A549 (cell line): ENCODE results near the gene PIGL. TPM values are rescaled to one million over a fixed set of nuclear protein-coding genes. Genes with fewer than 3 reads are reported as not detected.
A peak's percentile ranks its signal among the peaks of the same experiment; 100 is the strongest.

Experiments used
- ATAC-seq, 2 experiments: fragments of 200-7000 bp in 1 of 2; fragments of >200 bp in 1 of 2; cut with Nextera tagmentation in 1 of 2; cut with Tn5 transposase in 1 of 2; 3 replicates each; pipeline versions ENCODE4 v1.8.0 to v1.9.1; 2018 to 2020; ENCODE audit warnings: mild to moderate bottlenecking in 1 of 2, moderate library complexity in 1 of 2
- CTCF ChIA-PET: fragments of 300-600 bp; sonication (Branson Sonifier 250); formaldehyde crosslinking; extraction: SDS; loops from one replicate; lab custom pipeline; 2021; ENCODE audit warnings: antibody characterized with exemption, inconsistent platforms; lab: Yijun Ruan, JAX
- POLR2A ChIA-PET: fragments of 350-600 bp; formaldehyde crosslinking; extraction: SDS; loops from one replicate; lab custom pipeline; 2021; ENCODE audit warnings: antibody characterized with exemption, inconsistent platforms; lab: Yijun Ruan, JAX
- DNase-seq, 2 experiments: peaks; one replicate each; pipeline versions ENCODE4 v3.0.0 to v3.0.0-alpha.2; 2011 to 2016; ENCODE audit warnings: low read depth in 1 of 2, low spot score in 1 of 2
- FAIRE-seq: peaks from 2 replicates; lab custom pipeline; 2011; peaks lifted over from hg19 to GRCh38; lab: Jason Lieb, UNC
- H3K27ac ChIP-seq, 2 experiments: fragments of >200 bp; sonication (Bioruptor Twin); formaldehyde crosslinking; 3 replicates each; pipeline ENCODE4 v1.5.1; 2016 to 2017
- H3K4me1 ChIP-seq: fragments of >200 bp; sonication (Bioruptor Twin); formaldehyde crosslinking; 3 replicates; pipeline ENCODE4 v1.6.1; 2016
- H3K4me2 ChIP-seq: fragments of >200 bp; sonication (Bioruptor Twin); formaldehyde crosslinking; 3 replicates; pipeline ENCODE4 v1.6.1; 2016
- H3K4me3 ChIP-seq: fragments of >200 bp; sonication (Bioruptor Twin); formaldehyde crosslinking; 3 replicates; pipeline ENCODE4 v1.5.1; 2016
- H3K9me3 ChIP-seq: fragments of >200 bp; sonication (Bioruptor Twin); formaldehyde crosslinking; 3 replicates; pipeline ENCODE4 v1.6.1; 2016
- BHLHE40 ChIP-seq: IDR thresholded peaks from 2 replicates; pipeline ENCODE4 v1.6.1; 2012; ENCODE audit warnings: low read depth, low read length, inconsistent platforms
- CBX2 ChIP-seq: fragments of 200-600 bp; sonication (generic); IDR thresholded peaks from 2 replicates; pipeline ENCODE4 v1.6.1; 2016; ENCODE audit warnings: low read depth, mild to moderate bottlenecking, borderline replicate concordance
- CEBPB ChIP-seq, 2 experiments: fragments of >200 bp in 1 of 2; sonication (Bioruptor Twin) in 1 of 2; formaldehyde crosslinking in 1 of 2; IDR thresholded peaks; 2 replicates each; pipeline ENCODE4 v1.6.1; 2012 to 2016
- EP300 ChIP-seq, 2 experiments: fragments of >200 bp; sonication (Bioruptor Twin); formaldehyde crosslinking; IDR thresholded peaks; 2 replicates in 1 of 2; 3 replicates in 1 of 2; pipeline ENCODE4 v1.6.1; 2016 to 2017
- GATA3 ChIP-seq: IDR thresholded peaks from 2 replicates; pipeline ENCODE4 v1.6.1; 2012; ENCODE audit warnings: borderline replicate concordance
- HOXA7 ChIP-seq: fragments of 250-450 bp; sonication (Bioruptor Pico); IDR thresholded peaks from 2 replicates; pipeline ENCODE4 v1.5.0; 2020; ENCODE audit warnings: mild to moderate bottlenecking, moderate library complexity
- JUN ChIP-seq, 2 experiments: fragments of >200 bp; sonication (Bioruptor Twin); formaldehyde crosslinking; IDR thresholded peaks; 2 replicates in 1 of 2; 3 replicates in 1 of 2; pipeline ENCODE4 v1.6.1; 2016 to 2017
- MAFK ChIP-seq: fragments of 450-650 bp; IDR thresholded peaks from 2 replicates; pipeline ENCODE4 v1.6.1; 2014; ENCODE audit not compliant: partially characterized antibody
- POLR2AphosphoS2 ChIP-seq: conservative IDR thresholded peaks from 2 replicates; pipeline ENCODE4 v1.6.1; 2012; ENCODE audit warnings: low read length, improper control_type of control experiment, inconsistent platforms
- RAD21 ChIP-seq, 2 experiments: fragments of >200 bp in 1 of 2; sonication (Bioruptor Twin) in 1 of 2; formaldehyde crosslinking in 1 of 2; IDR thresholded peaks in 1 of 2; conservative IDR thresholded peaks in 1 of 2; 2 replicates in 1 of 2; 3 replicates in 1 of 2; pipeline ENCODE4 v1.6.1; 2012 to 2018; ENCODE audit warnings: inconsistent platforms in 1 of 2
- RCOR1 ChIP-seq: fragments of 150-350 bp; IDR thresholded peaks from 2 replicates; pipeline ENCODE4 v1.6.1; 2014; ENCODE audit warnings: antibody characterized with exemption, low read length, low read depth
- RNF2 ChIP-seq: fragments of 200-600 bp; sonication (generic); IDR thresholded peaks from 2 replicates; pipeline ENCODE4 v1.6.1; 2016; ENCODE audit warnings: low read depth, mild to moderate bottlenecking, antibody characterized with exemption, moderate library complexity, borderline replicate concordance
- SMC3 ChIP-seq: fragments of >200 bp; sonication (Bioruptor Twin); formaldehyde crosslinking; IDR thresholded peaks from 3 replicates; pipeline ENCODE4 v1.6.1; 2018; ENCODE audit warnings: inconsistent platforms
- ZFP36 ChIP-seq: fragments of 450-650 bp; IDR thresholded peaks from 2 replicates; pipeline ENCODE4 v1.6.1; 2014; ENCODE audit warnings: borderline replicate concordance; ENCODE audit not compliant: partially characterized antibody
- ZSCAN20 ChIP-seq: fragments of 250-450 bp; sonication (Bioruptor Pico); IDR thresholded peaks from 2 replicates; pipeline ENCODE4 v1.8.0; 2022; ENCODE audit warnings: mild to moderate bottlenecking, moderate library complexity
- WGBS: methylation state at CpG from one replicate; pipeline ENCODE4 v1.1.6; 2017; ENCODE audit errors: missing lambda C conversion rate; 5-methylcytosine and 5-hydroxymethylcytosine counted together
- polyA plus RNA-seq, 4 experiments: library from polyadenylated mRNA; depleted of rRNA in 3 of 4; stranded (reverse); fragments of >200 nt; fragmentation: RNase III in 1 of 4; extraction: RNeasy Plus Mini Kit Qiagen cat#74134 plus additional on column Dnase treatment in 1 of 4; gene quantifications; 2 replicates in 3 of 4; 3 replicates in 1 of 4; pipeline ENCODE4 v1.2.3, GENCODE V29; 2011 to 2017
- TF ChIP-seq, protein P1 (sequence below): fragments of >200 bp; sonication (Bioruptor Twin); formaldehyde crosslinking; IDR thresholded peaks from 2 replicates; pipeline ENCODE4 v1.6.1; 2016
- TF ChIP-seq, protein P2 (sequence below): IDR thresholded peaks from 2 replicates; pipeline ENCODE4 v1.6.1; 2012
- TF ChIP-seq, protein P3 (sequence below): fragments of >200 bp; sonication (Bioruptor Twin); formaldehyde crosslinking; IDR thresholded peaks from 3 replicates; pipeline ENCODE4 v1.5.1; 2016
- TF ChIP-seq, protein P4 (sequence below): fragments of 250-450 bp; sonication (Bioruptor Pico); IDR thresholded peaks from 2 replicates; pipeline ENCODE4 v1.5.0; 2020; ENCODE audit warnings: low read depth, mild to moderate bottlenecking, moderate library complexity

The PIGL gene
- polyA plus RNA-seq, 2 of the 4 experiments (the other 2 are of a cell fraction): 27.5 to 35.1 TPM

DNA sequence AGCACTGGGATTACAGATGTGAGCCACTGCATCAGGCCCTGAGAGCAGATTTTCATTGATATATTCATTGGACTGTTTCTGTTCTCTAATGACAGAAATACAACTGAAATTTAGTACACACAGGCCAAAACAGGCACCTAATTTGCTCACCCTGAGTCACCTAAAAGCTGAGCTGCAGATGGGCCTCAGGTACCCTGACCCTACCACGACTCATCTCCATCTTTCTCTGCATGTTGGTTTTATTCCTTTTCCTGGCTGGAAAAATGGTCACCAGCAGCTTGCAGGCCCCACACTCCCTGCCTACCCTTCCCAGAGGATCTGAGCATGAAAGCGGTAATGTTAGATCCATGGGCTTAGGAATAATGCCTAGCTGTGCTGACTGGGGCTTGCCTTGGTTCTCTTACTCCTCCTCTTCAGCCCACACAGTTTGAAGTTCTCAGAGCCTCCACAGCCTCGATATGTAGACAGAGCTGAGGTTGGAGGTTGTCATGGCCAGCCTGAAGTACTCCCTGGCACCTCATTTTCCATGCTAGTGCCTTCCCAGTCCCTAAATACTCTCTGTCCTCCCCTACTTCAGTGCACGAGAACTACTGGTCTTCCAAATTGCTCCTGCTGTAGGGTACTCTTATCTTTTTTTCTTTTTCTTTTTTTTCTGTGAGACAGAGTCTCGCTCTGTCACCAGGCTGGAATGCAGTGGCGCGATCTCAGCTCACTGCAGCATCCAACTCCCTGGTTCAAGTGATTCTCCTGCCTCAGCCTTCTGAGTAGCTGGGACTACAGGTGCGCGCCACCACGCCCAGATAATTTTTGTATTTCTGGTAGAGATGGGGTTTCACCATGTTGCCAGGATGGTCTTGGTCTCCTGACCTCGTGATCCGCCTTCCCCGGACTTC is 85.2 kb downstream of the PIGL start:
- Histone ChIP-seq H3K4me3 (no peak overlapping the region), H3K9me3 (no peaks in the 10 kb centered on the region), H3K4me1 (peaks cover 31% of the 10 kb centered on the region), H3K4me2 (no peak overlapping the region), H3K27ac (peak overlapping the region in 1 of 2 experiments; percentile 64; a peak in 3 of 6 replicates)
- FAIRE-seq (no peak), ATAC-seq (no peak), DNase-seq (no peak)
- TF ChIP-seq, protein P1, sequence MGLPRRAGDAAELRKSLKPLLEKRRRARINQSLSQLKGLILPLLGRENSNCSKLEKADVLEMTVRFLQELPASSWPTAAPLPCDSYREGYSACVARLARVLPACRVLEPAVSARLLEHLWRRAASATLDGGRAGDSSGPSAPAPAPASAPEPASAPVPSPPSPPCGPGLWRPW: no peak
- no peak for TF ChIP-seq GATA3
- TF ChIP-seq BHLHE40: no peak
- TF ChIP-seq CBX2: no peak
- no peak for TF ChIP-seq SMC3
- no peak for TF ChIP-seq ZFP36
- TF ChIP-seq JUN (IDR thresholded peaks at IDR 0.05): no peak
- no peak for TF ChIP-seq ZSCAN20
- TF ChIP-seq, protein P2, sequence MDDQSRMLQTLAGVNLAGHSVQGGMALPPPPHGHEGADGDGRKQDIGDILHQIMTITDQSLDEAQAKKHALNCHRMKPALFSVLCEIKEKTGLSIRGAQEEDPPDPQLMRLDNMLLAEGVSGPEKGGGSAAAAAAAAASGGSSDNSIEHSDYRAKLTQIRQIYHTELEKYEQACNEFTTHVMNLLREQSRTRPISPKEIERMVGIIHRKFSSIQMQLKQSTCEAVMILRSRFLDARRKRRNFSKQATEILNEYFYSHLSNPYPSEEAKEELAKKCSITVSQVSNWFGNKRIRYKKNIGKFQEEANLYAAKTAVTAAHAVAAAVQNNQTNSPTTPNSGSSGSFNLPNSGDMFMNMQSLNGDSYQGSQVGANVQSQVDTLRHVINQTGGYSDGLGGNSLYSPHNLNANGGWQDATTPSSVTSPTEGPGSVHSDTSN: no peak
- no peak for TF ChIP-seq EP300 (IDR thresholded peaks at IDR 0.05)
- no peak for TF ChIP-seq CEBPB (IDR thresholded peaks at IDR 0.05)
- no peak for TF ChIP-seq RCOR1
- TF ChIP-seq RNF2: no peak
- ChIA-PET POLR2A (no interaction called here), CTCF (interaction anchor here (1.0 to 9.3 kb wide), 12 partner anchors 8 to 220 kb away, joined by 3 to 104 read pairs (median 6); partner anchors contain the start of genes CENPV and TRPV2)
- WGBS: 89% methylated on average over 13 of the region's 13 CpGs

DNA sequence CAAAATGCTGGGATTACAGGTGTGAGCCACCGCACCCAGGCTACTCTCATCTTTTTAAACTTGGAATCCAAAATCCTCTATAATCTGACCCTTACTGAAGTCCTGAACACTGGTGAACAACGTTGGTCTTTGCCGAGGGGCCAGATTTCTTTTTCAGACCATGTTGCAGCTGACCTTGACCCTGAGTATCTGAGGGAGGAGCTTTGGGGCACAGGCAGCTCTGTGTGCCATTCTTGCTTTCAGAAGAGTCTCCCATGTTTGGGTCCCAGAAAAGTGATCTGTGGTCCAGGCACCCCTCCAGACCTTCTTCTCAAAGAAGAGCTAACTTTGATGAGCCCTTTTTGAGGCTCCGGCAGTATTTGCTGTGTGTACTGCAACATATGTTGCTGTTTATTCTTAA is 85.8 kb downstream of the PIGL start:
- ChIA-PET POLR2A (interaction anchor here (0.6 to 1.9 kb wide), 3 partner anchors 18 to 78 kb away, joined by 3 to 8 read pairs (median 3); partner anchors contain the start of gene UBB), CTCF (interaction anchor here (0.8 to 9.3 kb wide), 13 partner anchors 10 to 219 kb away, joined by 3 to 104 read pairs (median 10); partner anchors contain the start of genes CENPV and TRPV2)
- WGBS: 90% methylated on average over 4 of the region's 4 CpGs
- H3K4me3 ChIP-seq: no peak overlapping the region
- H3K4me2 ChIP-seq: no peak overlapping the region
- no peaks in the 10 kb centered on the region for H3K9me3 ChIP-seq
- H3K4me1 ChIP-seq: peaks cover 24% of the 10 kb centered on the region
- FAIRE-seq (no peak), DNase-seq (no peak), ATAC-seq (no peak)
- H3K27ac ChIP-seq: peak overlapping the region in 1 of 2 experiments; percentile 44; a peak in 2 of 6 replicates
- no peak for TF ChIP-seq POLR2AphosphoS2
- TF ChIP-seq HOXA7 (CRISPR knock-in tag): no peak

DNA sequence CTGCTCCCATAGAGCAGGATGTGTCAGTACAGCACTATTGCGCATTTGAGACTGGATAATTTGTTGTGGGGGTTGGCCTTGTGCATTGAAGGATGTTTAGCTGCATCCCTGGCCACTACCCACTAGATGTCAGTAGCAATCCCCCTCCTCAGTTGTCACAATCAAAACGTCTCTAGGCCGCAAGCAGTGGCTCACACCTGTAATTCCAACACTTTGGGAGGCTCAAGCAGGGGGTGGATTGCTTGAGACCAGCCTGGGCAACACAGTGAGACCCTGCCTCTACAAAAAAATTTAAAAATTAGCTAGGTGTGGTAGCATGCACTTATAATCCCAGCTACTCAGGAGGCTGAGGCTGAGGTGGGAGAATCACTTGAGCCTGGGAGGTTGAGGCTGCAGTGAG is 87.8 kb downstream of the PIGL start:
- H3K4me2 ChIP-seq: 0 out of 3 replicates have a peak overlapping the region, but pooled peaks have one; percentile 6
- peaks cover 18% of the 10 kb centered on the region for H3K4me1 ChIP-seq
- POLR2A ChIA-PET: interaction anchor here (1.2 to 2.2 kb wide), 7 partner anchors 18 to 136 kb away, joined by 3 to 14 read pairs (median 6); partner anchors contain the start of genes NCOR1 and UBB
- no peak overlapping the region for H3K4me3 ChIP-seq
- CTCF ChIA-PET: interaction anchor here (0.5 to 9.3 kb wide), 38 partner anchors 9 to 252 kb away, joined by 3 to 104 read pairs (median 6); partner anchors contain the start of genes CENPV, NCOR1 and TRPV2
- peak overlapping the region; percentile 20 to 58; a peak in 4 of 6 replicates for H3K27ac ChIP-seq
- WGBS: 51% methylated on average over 3 of the region's 3 CpGs
- FAIRE-seq (peak; percentile 84), DNase-seq (peak in 1 of 2 experiments; percentile 78), ATAC-seq (peak; percentile 93 to 95)
- TF ChIP-seq, protein P3, sequence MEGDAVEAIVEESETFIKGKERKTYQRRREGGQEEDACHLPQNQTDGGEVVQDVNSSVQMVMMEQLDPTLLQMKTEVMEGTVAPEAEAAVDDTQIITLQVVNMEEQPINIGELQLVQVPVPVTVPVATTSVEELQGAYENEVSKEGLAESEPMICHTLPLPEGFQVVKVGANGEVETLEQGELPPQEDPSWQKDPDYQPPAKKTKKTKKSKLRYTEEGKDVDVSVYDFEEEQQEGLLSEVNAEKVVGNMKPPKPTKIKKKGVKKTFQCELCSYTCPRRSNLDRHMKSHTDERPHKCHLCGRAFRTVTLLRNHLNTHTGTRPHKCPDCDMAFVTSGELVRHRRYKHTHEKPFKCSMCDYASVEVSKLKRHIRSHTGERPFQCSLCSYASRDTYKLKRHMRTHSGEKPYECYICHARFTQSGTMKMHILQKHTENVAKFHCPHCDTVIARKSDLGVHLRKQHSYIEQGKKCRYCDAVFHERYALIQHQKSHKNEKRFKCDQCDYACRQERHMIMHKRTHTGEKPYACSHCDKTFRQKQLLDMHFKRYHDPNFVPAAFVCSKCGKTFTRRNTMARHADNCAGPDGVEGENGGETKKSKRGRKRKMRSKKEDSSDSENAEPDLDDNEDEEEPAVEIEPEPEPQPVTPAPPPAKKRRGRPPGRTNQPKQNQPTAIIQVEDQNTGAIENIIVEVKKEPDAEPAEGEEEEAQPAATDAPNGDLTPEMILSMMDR: peak; percentile 72
- peak; percentile 84 for TF ChIP-seq SMC3
- peak in 1 of 2 experiments; percentile 49; a peak in 1 of 4 replicates for TF ChIP-seq CEBPB (IDR thresholded peaks at IDR 0.05)
- TF ChIP-seq, protein P4, sequence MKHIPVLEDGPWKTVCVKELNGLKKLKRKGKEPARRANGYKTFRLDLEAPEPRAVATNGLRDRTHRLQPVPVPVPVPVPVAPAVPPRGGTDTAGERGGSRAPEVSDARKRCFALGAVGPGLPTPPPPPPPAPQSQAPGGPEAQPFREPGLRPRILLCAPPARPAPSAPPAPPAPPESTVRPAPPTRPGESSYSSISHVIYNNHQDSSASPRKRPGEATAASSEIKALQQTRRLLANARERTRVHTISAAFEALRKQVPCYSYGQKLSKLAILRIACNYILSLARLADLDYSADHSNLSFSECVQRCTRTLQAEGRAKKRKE: no peak
- TF ChIP-seq MAFK: peak; percentile 21
- TF ChIP-seq RAD21 (conservative IDR thresholded peaks at IDR 0.05 in 1 of 2, IDR thresholded peaks at IDR 0.05 in 1 of 2): peak; percentile 80 to 83
- no peaks in the 10 kb centered on the region for H3K9me3 ChIP-seq
